Keratinocyte (primary cell): ENCODE data around the gene SPTLC3. TPM values are rescaled to one million over a fixed set of nuclear protein-coding genes. Genes with fewer than 3 reads are reported as not detected.

Source experiments
- DNase-seq: peaks from one replicate; pipeline ENCODE4 v3.0.0-alpha.2; 2011; ENCODE audit warnings: low read depth, missing footprints, low spot score
- FAIRE-seq: peaks from 2 replicates; lab custom pipeline; 2011; peaks lifted over from hg19 to GRCh38; lab: Jason Lieb, UNC
- H2AFZ ChIP-seq: 2 replicates; pipeline ENCODE4 v1.6.0; 2012; ENCODE audit warnings: low read length, control low read depth, inconsistent platforms; ENCODE audit not compliant: control insufficient read depth
- H3K27ac ChIP-seq: 2 replicates; pipeline ENCODE4 v1.5.1; 2011; ENCODE audit warnings: low read length; ENCODE audit not compliant: control insufficient read depth, insufficient read depth
- H3K27me3 ChIP-seq: 3 replicates; pipeline ENCODE4 v1.6.0; 2011; ENCODE audit warnings: low read length; ENCODE audit not compliant: control insufficient read depth, insufficient read depth; ENCODE audit errors: extremely low read depth
- H3K36me3 ChIP-seq, 2 experiments: 2 replicates in 1 of 2; 3 replicates in 1 of 2; pipeline ENCODE4 v1.5.1; 2011; ENCODE audit warnings: low read length in 2 of 2, mild to moderate bottlenecking in 1 of 2; ENCODE audit not compliant: control insufficient read depth in 2 of 2, insufficient read depth in 2 of 2; ENCODE audit errors: extremely low read depth in 1 of 2
- H3K4me1 ChIP-seq: 3 replicates; pipeline ENCODE4 v1.5.1; 2011; ENCODE audit warnings: low read length; ENCODE audit not compliant: control insufficient read depth, insufficient read depth; ENCODE audit errors: extremely low read depth
- H3K4me2 ChIP-seq: 3 replicates; pipeline ENCODE4 v1.6.0; 2011; ENCODE audit warnings: low read depth, low read length; ENCODE audit not compliant: control insufficient read depth, insufficient read depth; ENCODE audit errors: extremely low read depth
- H3K4me3 ChIP-seq, 3 experiments: fragments of 200-600 bp in 1 of 3; sonication (generic) in 1 of 3; 2 replicates in 2 of 3; 3 replicates in 1 of 3; pipeline ENCODE4 v1.5.1; 2011 to 2016; ENCODE audit warnings: low read length in 3 of 3, mild to moderate bottlenecking in 3 of 3, control low read depth in 2 of 3, inconsistent platforms in 1 of 3, low read depth in 1 of 3, mixed read lengths in 1 of 3, mixed run types in 1 of 3, moderate library complexity in 1 of 3; ENCODE audit not compliant: control insufficient read depth in 2 of 3, insufficient read depth in 2 of 3; ENCODE audit errors: extremely low read depth in 1 of 3
- H3K79me2 ChIP-seq: 2 replicates; pipeline ENCODE4 v1.6.0; 2012; ENCODE audit warnings: low read length; ENCODE audit not compliant: control insufficient read depth, insufficient read depth
- H3K9ac ChIP-seq: 3 replicates; pipeline ENCODE4 v1.6.0; 2011; ENCODE audit warnings: low read length; ENCODE audit not compliant: control insufficient read depth, insufficient read depth; ENCODE audit errors: extremely low read depth
- H3K9me1 ChIP-seq: 3 replicates; pipeline ENCODE4 v1.6.0; 2011; ENCODE audit warnings: low read length; ENCODE audit not compliant: control insufficient read depth, insufficient read depth; ENCODE audit errors: extremely low read depth
- H3K9me3 ChIP-seq: 2 replicates; pipeline ENCODE4 v1.5.1; 2012; ENCODE audit warnings: low read depth, low read length; ENCODE audit not compliant: control insufficient read depth
- H4K20me1 ChIP-seq: 3 replicates; pipeline ENCODE4 v1.6.0; 2011; ENCODE audit warnings: low read length; ENCODE audit not compliant: control insufficient read depth, insufficient read depth; ENCODE audit errors: extremely low read depth
- CTCF ChIP-seq, 3 experiments: IDR thresholded peaks in 1 of 3; conservative IDR thresholded peaks in 1 of 3; optimal IDR thresholded peaks in 1 of 3; 2 replicates in 2 of 3; 3 replicates in 1 of 3; pipeline versions ENCODE3 to v1.5.1; 2011; ENCODE audit warnings: low read length in 3 of 3, mild to moderate bottlenecking in 3 of 3, moderate library complexity in 2 of 3, control low read depth in 1 of 3, inconsistent platforms in 1 of 3; ENCODE audit not compliant: insufficient read depth in 2 of 3; ENCODE audit errors: extremely low read depth in 1 of 3
- EZH2 ChIP-seq: IDR thresholded peaks from one replicate; pipeline ENCODE4 v1.6.1; 2012; ENCODE audit warnings: inconsistent platforms, mild to moderate bottlenecking, low read length, moderate library complexity
- dilution Hi-C: fragments of 300-500 bp; cut with MboI; formaldehyde crosslinking; loops from one replicate; pipeline ENCODE4 v1.7.0; 2020; ENCODE audit warnings: low sequenced_read_pairs; ENCODE audit not compliant: extremely low pct_ligation_motif_present
- polyA plus RNA-seq, 5 experiments: library from polyadenylated mRNA; depleted of rRNA in 3 of 5; stranded (reverse) in 3 of 5; stranded (forward) in 1 of 5; unstranded in 1 of 5; fragments of >200 nt; gene quantifications; 1 replicate in 1 of 5; 2 replicates in 3 of 5; 3 replicates in 1 of 5; pipeline versions ENCODE4 v1.2.1 to v1.2.3, GENCODE V29; 2011 to 2012; ENCODE audit warnings: missing spikeins in 2 of 5, low read depth in 1 of 5, low replicate concordance in 1 of 5

The SPTLC3 gene
- polyA plus RNA-seq, 1 donor (not counting 4 experiments of a cell fraction or from before 2014, with no cell fraction given), result 11.4 TPM

GRCh38 chr20:13060327-13060726, 51.6 kb downstream of the SPTLC3 start:
- H3K9ac ChIP-seq, result no peak overlapping the region
- no peak overlapping the region for H3K4me2 ChIP-seq
- no peak for TF ChIP-seq CTCF (optimal IDR thresholded peaks at IDR 0.05 in 1 of 3, IDR thresholded peaks at IDR 0.05 in 1 of 3, conservative IDR thresholded peaks at IDR 0.05 in 1 of 3; ENCODE audit: extremely low read depth in 1 of 3, insufficient read depth in 2 of 3, low read length in 3 of 3)
- TF ChIP-seq EZH2, result no peak
- peaks cover 13% of the 10 kb centered on the region for H3K4me1 ChIP-seq
- H2AFZ ChIP-seq, result no peak overlapping the region
- no peak for DNase-seq
- H3K9me3 ChIP-seq, result no peaks in the 10 kb centered on the region
- FAIRE-seq, result no peak
- dilution Hi-C loops, result no loop called here
- H3K9me1 ChIP-seq, result no peaks in the 10 kb centered on the region
- H3K36me3 ChIP-seq, result peaks cover 0 to 4% of the 10 kb centered on the region in 2 experiments
- no peak overlapping the region for H3K4me3 ChIP-seq
- no peaks in the 10 kb centered on the region for H3K79me2 ChIP-seq
- no peaks in the 10 kb centered on the region for H3K27me3 ChIP-seq
- H4K20me1 ChIP-seq, result peaks cover 2% of the 10 kb centered on the region
- no peak overlapping the region for H3K27ac ChIP-seq

DNA sequence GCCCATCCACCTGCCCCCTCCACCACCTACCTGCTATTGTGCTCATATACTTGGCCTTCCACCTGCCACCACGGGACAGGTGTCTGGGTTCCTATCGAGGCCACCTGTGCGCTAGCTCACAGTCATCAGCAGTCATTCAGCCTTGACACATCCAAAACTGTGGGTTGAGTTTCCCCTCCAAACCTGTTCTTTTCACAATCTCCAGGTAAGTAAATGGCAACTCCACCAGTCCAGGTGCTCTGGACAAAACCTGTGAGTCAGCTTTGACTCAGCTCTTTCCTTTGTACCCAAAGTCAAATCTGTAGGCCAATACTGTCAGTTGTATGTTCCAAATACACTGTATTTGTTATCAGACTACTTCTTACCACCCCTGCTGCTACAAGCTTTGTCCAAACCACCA, 52.6 kb downstream of the SPTLC3 start:
- H3K79me2 ChIP-seq, result no peaks in the 10 kb centered on the region
- H3K36me3 ChIP-seq, result peaks cover 0 to 2% of the 10 kb centered on the region in 2 experiments
- H3K4me2 ChIP-seq, result peak overlapping the region; percentile 53
- H3K9me3 ChIP-seq, result no peaks in the 10 kb centered on the region
- no peak overlapping the region for H3K4me3 ChIP-seq
- TF ChIP-seq EZH2, result no peak
- TF ChIP-seq CTCF (optimal IDR thresholded peaks at IDR 0.05 in 1 of 3, IDR thresholded peaks at IDR 0.05 in 1 of 3, conservative IDR thresholded peaks at IDR 0.05 in 1 of 3; ENCODE audit: extremely low read depth in 1 of 3, insufficient read depth in 2 of 3, low read length in 3 of 3), result no peak
- dilution Hi-C loops, result no loop called here
- no peak overlapping the region for H3K27ac ChIP-seq
- no peaks in the 10 kb centered on the region for H3K27me3 ChIP-seq
- no peaks in the 10 kb centered on the region for H4K20me1 ChIP-seq
- H3K4me1 ChIP-seq, result peaks cover 13% of the 10 kb centered on the region
- no peak overlapping the region for H2AFZ ChIP-seq
- no peak overlapping the region for H3K9ac ChIP-seq
- FAIRE-seq, result peak; percentile 98
- DNase-seq, result no peak
- H3K9me1 ChIP-seq, result no peaks in the 10 kb centered on the region
